HepG2 (cell line): ENCODE results near the gene NOL12. TPM values are rescaled to one million over a fixed set of nuclear protein-coding genes. Genes with fewer than 3 reads are reported as not detected.
A peak's percentile ranks its signal among the peaks of the same experiment; 100 is the strongest.

Experiments
- ARID3A ChIP-seq: IDR thresholded peaks from 2 replicates; pipeline ENCODE4 v1.6.1; 2012; ENCODE audit warnings: low read depth, low read length, improper control_type of control experiment
- CHD2 ChIP-seq: IDR thresholded peaks from 2 replicates; pipeline ENCODE4 v1.6.1; 2011; ENCODE audit warnings: low read depth, low read length, improper control_type of control experiment
- CSRNP2 ChIP-seq: sonication (generic); formaldehyde crosslinking; conservative IDR thresholded peaks from 2 replicates; pipeline ENCODE4 v1.8.0; 2022; ENCODE audit warnings: low read depth, missing genetic modification reagents
- ELF4 ChIP-seq: sonication (generic); formaldehyde crosslinking; IDR thresholded peaks from 2 replicates; pipeline ENCODE4 v1.5.0; 2020; ENCODE audit warnings: missing genetic modification reagents, mild to moderate bottlenecking, moderate library complexity, borderline replicate concordance
- HOXA3 ChIP-seq: sonication (generic); formaldehyde crosslinking; IDR thresholded peaks from 2 replicates; pipeline ENCODE4 v1.5.0; 2020; ENCODE audit warnings: missing genetic modification reagents
- MTF1 ChIP-seq: sonication (generic); formaldehyde crosslinking; IDR thresholded peaks from 2 replicates; pipeline ENCODE4 v1.5.0; 2020; ENCODE audit warnings: missing genetic modification reagents
- NR2F1 ChIP-seq, 2 experiments: fragments of 450-650 bp in 1 of 2; formaldehyde crosslinking in 1 of 2; IDR thresholded peaks; 2 replicates each; pipeline versions ENCODE4 v1.5.0 to v1.6.1; 2016 to 2020; ENCODE audit warnings: mild to moderate bottlenecking in 1 of 2, missing compliant biosample characterization in 1 of 2, missing genetic modification reagents in 1 of 2, moderate library complexity in 1 of 2
- NRL ChIP-seq: sonication (generic); formaldehyde crosslinking; IDR thresholded peaks from 2 replicates; pipeline ENCODE4 v1.5.0; 2020; ENCODE audit warnings: missing genetic modification reagents, mild to moderate bottlenecking, moderate library complexity, borderline replicate concordance
- RORA ChIP-seq: sonication (generic); formaldehyde crosslinking; IDR thresholded peaks from 2 replicates; pipeline ENCODE4 v1.5.0; 2020; ENCODE audit warnings: mild to moderate bottlenecking, missing genetic modification reagents, moderate library complexity
- SMARCE1 ChIP-seq: fragments of 450-650 bp; IDR thresholded peaks from 2 replicates; pipeline ENCODE4 v1.6.1; 2017; ENCODE audit warnings: borderline replicate concordance
- USF2 ChIP-seq, 2 experiments: sonication (generic) in 1 of 2; formaldehyde crosslinking in 1 of 2; IDR thresholded peaks; 2 replicates each; pipeline versions ENCODE4 v1.5.1 to v1.6.1; 2011 to 2020; ENCODE audit warnings: borderline replicate concordance in 1 of 2, low read depth in 1 of 2, low read length in 1 of 2, mild to moderate bottlenecking in 1 of 2, missing genetic modification reagents in 1 of 2, moderate library complexity in 1 of 2
- WIZ ChIP-seq: sonication (generic); formaldehyde crosslinking; IDR thresholded peaks from 2 replicates; pipeline ENCODE4 v1.5.1; 2020; ENCODE audit warnings: mild to moderate bottlenecking, missing genetic modification reagents
- ZFP41 ChIP-seq: sonication (generic); formaldehyde crosslinking; IDR thresholded peaks from 2 replicates; pipeline ENCODE4 v1.4.0; 2020; ENCODE audit warnings: mild to moderate bottlenecking, missing genetic modification reagents, borderline replicate concordance
- ZKSCAN8 ChIP-seq: IDR thresholded peaks from 2 replicates; pipeline ENCODE4 v1.6.1; 2016; ENCODE audit warnings: borderline replicate concordance, missing genetic modification reagents, missing compliant biosample characterization
- ZNF180 ChIP-seq: sonication (generic); formaldehyde crosslinking; IDR thresholded peaks from 2 replicates; pipeline ENCODE4 v1.4.0; 2020; ENCODE audit warnings: low read depth, missing genetic modification reagents, borderline replicate concordance
- ZNF383 ChIP-seq: sonication (generic); formaldehyde crosslinking; IDR thresholded peaks from 2 replicates; pipeline ENCODE4 v1.4.0; 2020; ENCODE audit warnings: missing genetic modification reagents, mild to moderate bottlenecking, borderline replicate concordance
- ZNF484 ChIP-seq: sonication (generic); formaldehyde crosslinking; IDR thresholded peaks from 2 replicates; pipeline ENCODE4 v1.5.1; 2020; ENCODE audit warnings: mild to moderate bottlenecking, low read depth, missing genetic modification reagents, borderline replicate concordance
- ZNF691 ChIP-seq: sonication (generic); formaldehyde crosslinking; IDR thresholded peaks from 2 replicates; pipeline ENCODE4 v1.4.0; 2020; ENCODE audit warnings: missing genetic modification reagents, low read depth, mild to moderate bottlenecking, borderline replicate concordance
- ZNF720 ChIP-seq: sonication (generic); formaldehyde crosslinking; IDR thresholded peaks from 2 replicates; pipeline ENCODE4 v1.4.0; 2020; ENCODE audit warnings: missing genetic modification reagents
- ZNF790 ChIP-seq: sonication (generic); formaldehyde crosslinking; IDR thresholded peaks from 2 replicates; pipeline ENCODE4 v1.8.0; 2022; ENCODE audit warnings: missing genetic modification reagents, mild to moderate bottlenecking, borderline replicate concordance
- polyA plus RNA-seq, 8 experiments: library from polyadenylated mRNA; depleted of rRNA in 3 of 8; stranded (reverse) in 7 of 8; unstranded in 1 of 8; fragments of >200 nt; fragmentation: Illumina TruSeq in 4 of 8; extraction: Trizol in 4 of 8; gene quantifications; 2 replicates each; pipeline versions ENCODE4 v1.2.1 to v1.2.3, GENCODE V29; 2011 to 2016; ENCODE audit warnings: low read depth in 4 of 8, missing spikeins in 1 of 8, mixed read lengths in 1 of 8; ENCODE audit not compliant: insufficient read depth in 1 of 8
- total RNA-seq, 5 experiments: library from RNA; depleted of rRNA; stranded (reverse); fragments of >200 nt; fragmentation: Illumina TruSeq; extraction: Trizol; gene quantifications; 2 replicates each; pipeline ENCODE4 v1.2.3, GENCODE V29; 2016; ENCODE audit warnings: low read depth in 1 of 5

The NOL12 gene
- total and polyA plus RNA-seq, 2 of the 13 experiments (the other 11 are each of a cell fraction or from before 2014, with no cell fraction given), result 14.3 to 31.4 TPM

- TF ChIP-seq USF2 (IDR thresholded peaks at IDR 0.05; ENCODE audit: low read depth, low read length) (no peak; the same call in 1 of the 2 replicates), USF2 (CRISPR knock-in tag; IDR thresholded peaks at IDR 0.05; ENCODE audit: borderline replicate concordance) (no peak), ARID3A (no peak), ELF4 (CRISPR knock-in tag) (no peak), ZNF383 (CRISPR knock-in tag) (no peak), HOXA3 (CRISPR knock-in tag) (0 out of 2 replicates have a peak, but pooled peaks have one; percentile 46), ZFP41 (CRISPR knock-in tag) (no peak), ZNF484 (no peak), NRL (CRISPR knock-in tag) (no peak), CHD2 (peak; percentile 67), WIZ (CRISPR knock-in tag) (no peak), SMARCE1 (no peak), ZNF180 (CRISPR knock-in tag) (no peak), CSRNP2 (no peak), ZNF720 (no peak), ZNF790 (no peak; the same call in 1 of the 2 replicates), ZKSCAN8 (CRISPR knock-in tag) (no peak), MTF1 (no peak), ZNF691 (CRISPR knock-in tag) (no peak), NR2F1 (CRISPR knock-in tag; IDR thresholded peaks at IDR 0.05) (no peak), RORA (CRISPR knock-in tag) (no peak)
Observed at GRCh38 chr22:37658133-37659065, 27.7 kb upstream of the NOL12 start, which contains the start of gene PDXP (continued).
